BE2C (cell line): ENCODE data around the gene RFNG.

Experiments
- DNase-seq: peaks from one replicate; pipeline ENCODE4 v3.0.0-alpha.2; 2020
- H3K27me3 ChIP-seq: fragments of 250-450 bp; sonication (Bioruptor Pico); 2 replicates; pipeline ENCODE4 v1.5.1; 2020; ENCODE audit warnings: mild to moderate bottlenecking
- H3K36me3 ChIP-seq: fragments of 250-450 bp; sonication (Bioruptor Pico); 2 replicates; pipeline ENCODE4 v1.5.1; 2020; ENCODE audit warnings: mild to moderate bottlenecking
- H3K4me1 ChIP-seq: fragments of 250-450 bp; sonication (Bioruptor Pico); 2 replicates; pipeline ENCODE4 v1.5.1; 2020
- H3K4me3 ChIP-seq: 2 replicates; pipeline ENCODE4 v1.5.1; 2011; ENCODE audit warnings: low read depth, low read length
- H3K9me3 ChIP-seq: fragments of 250-450 bp; sonication (Bioruptor Pico); 2 replicates; pipeline ENCODE4 v1.5.1; 2020
- CTCF ChIP-seq: IDR thresholded peaks from 2 replicates; pipeline ENCODE4 v1.5.1; 2012; ENCODE audit warnings: mild to moderate bottlenecking, low read depth, low read length

Gene RFNG

GRCh38 chr17:82060001-82060380 is 8.4 kb upstream of the RFNG start:
- Histone ChIP-seq H3K27me3 (no peaks in the 10 kb centered on the region), H3K4me3 (no peak overlapping the region), H3K4me1 (no peaks in the 10 kb centered on the region), H3K9me3 (no peaks in the 10 kb centered on the region), H3K36me3 (peaks cover 90% of the 10 kb centered on the region)
- DNase-seq = no peak
- TF ChIP-seq CTCF = no peak

GRCh38 chr17:82059272-82060000 is 7.8 kb upstream of the RFNG start:
- Histone ChIP-seq H3K27me3 (no peaks in the 10 kb centered on the region), H3K4me3 (no peak overlapping the region), H3K4me1 (no peaks in the 10 kb centered on the region), H3K9me3 (no peaks in the 10 kb centered on the region), H3K36me3 (peaks cover 94% of the 10 kb centered on the region)
- TF ChIP-seq CTCF = no peak
- no peak for DNase-seq

GRCh38 chr17:82058855-82059249 is 7.2 kb upstream of the RFNG start:
- peaks cover 94% of the 10 kb centered on the region for H3K36me3 ChIP-seq
- no peaks in the 10 kb centered on the region for H3K27me3 ChIP-seq
- H3K4me1 ChIP-seq = no peaks in the 10 kb centered on the region

GRCh38 chr17:82058230-82058854 is 6.7 kb upstream of the RFNG start:
- Histone ChIP-seq H3K4me1 (no peaks in the 10 kb centered on the region), H3K36me3 (peaks cover 94% of the 10 kb centered on the region), H3K9me3 (no peaks in the 10 kb centered on the region), H3K4me3 (no peak overlapping the region), H3K27me3 (no peaks in the 10 kb centered on the region)
- no peak for DNase-seq
- no peak for TF ChIP-seq CTCF

More at GRCh38 chr17:82058855-82059249, 7.2 kb upstream of the RFNG start:
- H3K4me3 ChIP-seq = no peak overlapping the region
- no peak for TF ChIP-seq CTCF
- H3K9me3 ChIP-seq = no peaks in the 10 kb centered on the region
- DNase-seq = no peak

- Histone ChIP-seq H3K9me3 (no peaks in the 10 kb centered on the region), H3K27me3 (0 out of 2 replicates have a peak, but pooled peaks cover 2% of the 10 kb centered on the region), H3K4me1 (no peaks in the 10 kb centered on the region), H3K4me3 (no peak overlapping the region), H3K36me3 (peaks cover 83% of the 10 kb centered on the region)
- DNase-seq = no peak
- no peak for TF ChIP-seq CTCF
Observed at GRCh38 chr17:82056729-82057621, 5.4 kb upstream of the RFNG start.
